K562 (cell line): ENCODE measurements around the gene STARD13.

Experiments
- CBX3 ChIP-seq, 2 experiments: IDR thresholded peaks; 1 replicate in 1 of 2; 2 replicates in 1 of 2; pipeline ENCODE4 v1.6.1; 2012; ENCODE audit warnings: inconsistent platforms in 2 of 2, low read length in 2 of 2, borderline replicate concordance in 1 of 2, control low read depth in 1 of 2
- DPF2 ChIP-seq: fragments of 450-650 bp; IDR thresholded peaks from 2 replicates; pipeline ENCODE4 v1.6.1; 2016
- JUN ChIP-seq, 2 experiments: sonication (generic) in 1 of 2; formaldehyde crosslinking in 1 of 2; IDR thresholded peaks; 2 replicates each; pipeline versions ENCODE4 v1.6.1 to v1.8.0; 2012 to 2022; ENCODE audit warnings: borderline replicate concordance in 2 of 2, mild to moderate bottlenecking in 2 of 2, improper control_type of control experiment in 1 of 2, low read depth in 1 of 2, low read length in 1 of 2, missing genetic modification reagents in 1 of 2
- MAZ ChIP-seq, 2 experiments: fragments of 450-650 bp in 1 of 2; sonication (generic) in 1 of 2; formaldehyde crosslinking; IDR thresholded peaks in 1 of 2; conservative IDR thresholded peaks in 1 of 2; 2 replicates each; pipeline versions ENCODE4 v1.4.0 to v1.5.0; 2020; ENCODE audit warnings: mild to moderate bottlenecking in 1 of 2, missing genetic modification reagents in 1 of 2
- NONO ChIP-seq, 2 experiments: fragments of 200-400 bp in 1 of 2; fragments of 450-650 bp in 1 of 2; formaldehyde crosslinking in 1 of 2; IDR thresholded peaks; 2 replicates each; pipeline ENCODE4 v1.6.1; 2017; ENCODE audit warnings: low read depth in 2 of 2, mild to moderate bottlenecking in 2 of 2, moderate library complexity in 2 of 2, low read length in 1 of 2
- PCBP1 ChIP-seq: fragments of 200-400 bp; formaldehyde crosslinking; IDR thresholded peaks from 2 replicates; pipeline ENCODE4 v1.6.1; 2018; ENCODE audit warnings: mild to moderate bottlenecking, low read depth, low read length; ENCODE audit not compliant: poor library complexity, severe bottlenecking
- PCBP2 ChIP-seq: fragments of 200-400 bp; formaldehyde crosslinking; IDR thresholded peaks from 2 replicates; pipeline ENCODE4 v1.6.1; 2018; ENCODE audit warnings: low read length, low read depth, mild to moderate bottlenecking, moderate library complexity; ENCODE audit not compliant: poor library complexity, severe bottlenecking
- SRSF1 ChIP-seq: fragments of 200-400 bp; formaldehyde crosslinking; IDR thresholded peaks from 2 replicates; pipeline ENCODE4 v1.6.1; 2017; ENCODE audit warnings: mild to moderate bottlenecking, low read depth, low read length, moderate library complexity
- ZNF133 ChIP-seq: fragments of 250-450 bp; sonication (Bioruptor Pico); IDR thresholded peaks from 2 replicates; pipeline ENCODE4 v1.4.0; 2020; ENCODE audit warnings: mild to moderate bottlenecking
- ZNF551 ChIP-seq: fragments of 250-450 bp; sonication (Bioruptor Pico); IDR thresholded peaks from 2 replicates; pipeline ENCODE4 v1.5.0; 2021; ENCODE audit warnings: mild to moderate bottlenecking, moderate library complexity
- ZNF57 ChIP-seq: fragments of 450-650 bp; formaldehyde crosslinking; IDR thresholded peaks from 2 replicates; pipeline ENCODE4 v1.4.0; 2020; ENCODE audit warnings: mild to moderate bottlenecking, moderate library complexity
- TF ChIP-seq, protein P1 (sequence below): fragments of 450-650 bp; conservative IDR thresholded peaks from 2 replicates; pipeline ENCODE4 v1.6.1; 2016; ENCODE audit warnings: missing genetic modification characterization, low read depth, mild to moderate bottlenecking, control low read depth, missing compliant biosample characterization
- TF ChIP-seq, protein P2 (sequence below), 3 experiments: IDR thresholded peaks in 2 of 3; conservative IDR thresholded peaks in 1 of 3; 2 replicates each; pipeline ENCODE4 v1.5.1; 2011 to 2012; ENCODE audit warnings: low read length in 3 of 3, mild to moderate bottlenecking in 3 of 3, control low read depth in 2 of 3, improper control_type of control experiment in 1 of 3, inconsistent platforms in 1 of 3, low read depth in 1 of 3, mixed read lengths in 1 of 3, moderate library complexity in 1 of 3; ENCODE audit not compliant: insufficient read depth in 2 of 3

DNA sequence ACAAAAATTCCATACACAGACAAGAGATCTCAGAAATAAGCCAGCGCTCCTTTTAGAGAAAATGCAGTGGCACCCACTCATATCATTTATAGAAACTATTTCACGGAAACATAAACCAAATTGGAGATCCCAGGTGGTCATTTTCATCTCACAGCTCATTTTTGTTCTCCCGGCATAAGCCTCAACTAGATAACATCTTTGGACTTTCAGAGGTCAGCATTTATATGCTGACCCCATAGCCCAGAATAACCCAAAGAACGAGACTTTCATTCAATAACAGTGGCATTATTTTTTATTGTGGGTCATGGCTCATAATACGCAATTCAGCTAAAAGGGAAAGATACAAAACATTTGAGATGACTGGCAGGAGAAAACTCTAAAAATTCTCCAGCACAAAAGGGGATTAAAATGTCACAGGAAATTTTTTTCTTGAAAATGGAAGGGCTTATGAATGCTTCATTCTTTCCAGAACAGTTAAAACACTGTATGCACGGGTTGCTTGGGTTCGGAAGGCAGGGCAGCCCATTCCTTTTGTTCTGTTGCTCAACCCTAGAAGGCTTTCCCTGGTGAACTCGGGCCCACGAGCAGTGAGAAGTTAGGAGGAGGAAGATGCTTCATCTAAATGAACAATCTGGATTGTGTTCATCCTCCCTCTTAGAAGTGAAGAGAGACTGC is 24.0 kb downstream of the STARD13 start:
- TF ChIP-seq ZNF551 (no peak), PCBP1 (no peak), ZNF57 (CRISPR knock-in tag) (no peak), DPF2 (no peak), NONO (IDR thresholded peaks at IDR 0.05; ENCODE audit: low read depth in 2 of 2, low read length in 1 of 2) (no peak), CBX3 (IDR thresholded peaks at IDR 0.05; ENCODE audit: borderline replicate concordance in 1 of 2, low read length in 2 of 2) (no peak), ZNF133 (CRISPR knock-in tag) (no peak), PCBP2 (no peak), SRSF1 (no peak), MAZ (CRISPR knock-in tag; conservative IDR thresholded peaks at IDR 0.05 in 1 of 2, IDR thresholded peaks at IDR 0.05 in 1 of 2) (no peak), JUN (IDR thresholded peaks at IDR 0.05; ENCODE audit: borderline replicate concordance, low read depth, low read length) (no peak), JUN (CRISPR knock-in tag; IDR thresholded peaks at IDR 0.05; ENCODE audit: borderline replicate concordance) (no peak)
- TF ChIP-seq, protein P1, sequence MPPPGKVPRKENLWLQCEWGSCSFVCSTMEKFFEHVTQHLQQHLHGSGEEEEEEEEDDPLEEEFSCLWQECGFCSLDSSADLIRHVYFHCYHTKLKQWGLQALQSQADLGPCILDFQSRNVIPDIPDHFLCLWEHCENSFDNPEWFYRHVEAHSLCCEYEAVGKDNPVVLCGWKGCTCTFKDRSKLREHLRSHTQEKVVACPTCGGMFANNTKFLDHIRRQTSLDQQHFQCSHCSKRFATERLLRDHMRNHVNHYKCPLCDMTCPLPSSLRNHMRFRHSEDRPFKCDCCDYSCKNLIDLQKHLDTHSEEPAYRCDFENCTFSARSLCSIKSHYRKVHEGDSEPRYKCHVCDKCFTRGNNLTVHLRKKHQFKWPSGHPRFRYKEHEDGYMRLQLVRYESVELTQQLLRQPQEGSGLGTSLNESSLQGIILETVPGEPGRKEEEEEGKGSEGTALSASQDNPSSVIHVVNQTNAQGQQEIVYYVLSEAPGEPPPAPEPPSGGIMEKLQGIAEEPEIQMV (tag), result no peak
- TF ChIP-seq, protein P2, sequence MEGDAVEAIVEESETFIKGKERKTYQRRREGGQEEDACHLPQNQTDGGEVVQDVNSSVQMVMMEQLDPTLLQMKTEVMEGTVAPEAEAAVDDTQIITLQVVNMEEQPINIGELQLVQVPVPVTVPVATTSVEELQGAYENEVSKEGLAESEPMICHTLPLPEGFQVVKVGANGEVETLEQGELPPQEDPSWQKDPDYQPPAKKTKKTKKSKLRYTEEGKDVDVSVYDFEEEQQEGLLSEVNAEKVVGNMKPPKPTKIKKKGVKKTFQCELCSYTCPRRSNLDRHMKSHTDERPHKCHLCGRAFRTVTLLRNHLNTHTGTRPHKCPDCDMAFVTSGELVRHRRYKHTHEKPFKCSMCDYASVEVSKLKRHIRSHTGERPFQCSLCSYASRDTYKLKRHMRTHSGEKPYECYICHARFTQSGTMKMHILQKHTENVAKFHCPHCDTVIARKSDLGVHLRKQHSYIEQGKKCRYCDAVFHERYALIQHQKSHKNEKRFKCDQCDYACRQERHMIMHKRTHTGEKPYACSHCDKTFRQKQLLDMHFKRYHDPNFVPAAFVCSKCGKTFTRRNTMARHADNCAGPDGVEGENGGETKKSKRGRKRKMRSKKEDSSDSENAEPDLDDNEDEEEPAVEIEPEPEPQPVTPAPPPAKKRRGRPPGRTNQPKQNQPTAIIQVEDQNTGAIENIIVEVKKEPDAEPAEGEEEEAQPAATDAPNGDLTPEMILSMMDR (IDR thresholded peaks at IDR 0.05 in 2 of 3, conservative IDR thresholded peaks at IDR 0.05 in 1 of 3; ENCODE audit: insufficient read depth in 2 of 3, low read depth in 1 of 3, low read length in 3 of 3), result no peak
